ENCODE data around the gene FAP.

FAP gene

DNA sequence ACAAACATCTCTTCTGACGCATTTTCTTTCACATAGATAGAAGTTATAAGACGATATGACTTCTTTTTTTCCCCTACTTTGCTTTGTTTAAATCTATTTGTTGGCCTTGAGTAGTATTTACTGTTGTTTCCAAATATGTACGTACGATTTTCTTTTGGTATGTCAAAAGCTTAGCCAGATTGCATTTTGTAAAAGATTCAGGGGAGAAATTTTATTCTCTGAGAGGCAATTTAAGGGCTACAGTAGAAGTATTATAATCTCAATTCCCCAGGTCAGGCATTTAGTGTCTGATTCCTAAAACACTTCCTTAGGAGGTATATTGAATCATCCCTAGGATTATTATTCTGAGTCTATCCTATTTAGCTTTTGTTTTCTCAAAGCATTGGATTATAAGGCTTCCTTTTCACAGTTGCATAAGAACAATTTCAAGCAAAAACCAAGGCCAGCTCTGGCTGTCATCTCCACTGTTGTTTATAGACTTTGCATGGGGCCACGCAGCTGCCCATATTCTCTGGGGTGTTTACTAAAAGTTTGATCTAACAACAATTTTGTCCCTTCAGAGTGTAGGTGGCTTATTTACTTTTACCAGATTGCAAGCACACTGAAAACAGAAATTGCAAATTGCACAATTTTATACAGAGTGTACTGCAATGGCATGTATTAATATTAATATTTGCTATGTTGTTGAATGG lies 57.6 kb downstream of the FAP start:
- no peak for DNase-seq

GRCh38 chr2:162184821-162185450 lies 58.3 kb downstream of the FAP start:
- no peak for DNase-seq

GRCh38 chr2:162184359-162184758 lies 58.9 kb downstream of the FAP start:
- no peak for DNase-seq

- DNase-seq: no peak
Measured at GRCh38 chr2:162182395-162182794, 60.9 kb downstream of the FAP start.

- no peak for DNase-seq
Measured at GRCh38 chr2:162177301-162177700, 65.9 kb downstream of the FAP start.

DNA sequence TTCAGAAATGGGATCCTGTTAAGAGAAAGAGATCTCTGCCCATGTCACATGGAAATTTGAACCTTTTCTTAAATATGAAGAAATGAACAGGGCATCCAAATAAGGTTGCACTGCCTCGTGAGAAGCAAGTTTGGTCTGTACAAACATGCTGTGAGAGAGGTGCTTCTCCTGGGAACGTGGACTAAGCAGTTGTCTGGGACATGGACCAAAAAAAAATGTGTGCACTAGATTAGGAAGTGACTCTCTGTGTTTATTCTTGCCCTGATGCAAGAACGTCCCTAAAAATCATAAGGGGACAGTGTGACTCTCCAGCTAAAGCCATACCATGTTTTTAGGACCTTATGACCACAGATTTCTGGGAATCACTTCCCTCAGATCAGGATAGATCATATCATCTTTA lies 67.5 kb downstream of the FAP start:
- no peak for DNase-seq

DNA sequence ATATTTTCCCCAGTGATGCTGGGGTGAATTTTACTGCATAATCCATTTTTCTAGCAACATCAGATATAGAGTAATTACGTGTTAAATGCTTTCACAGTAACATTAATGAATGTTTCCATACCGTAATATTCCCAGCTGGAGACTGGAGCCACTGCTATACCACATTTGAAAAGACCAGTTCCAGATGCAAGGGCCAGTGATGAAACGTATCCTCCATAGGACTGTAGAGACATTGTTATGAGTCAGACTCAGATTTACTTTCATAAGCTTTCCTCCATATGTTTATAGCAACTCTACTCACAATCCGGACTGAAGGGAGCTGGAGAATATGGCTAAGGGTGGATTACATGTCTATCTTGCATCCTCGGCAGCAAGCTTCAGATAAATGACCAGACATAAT lies 68.5 kb downstream of the FAP start:
- DNase-seq: no peak

DNA sequence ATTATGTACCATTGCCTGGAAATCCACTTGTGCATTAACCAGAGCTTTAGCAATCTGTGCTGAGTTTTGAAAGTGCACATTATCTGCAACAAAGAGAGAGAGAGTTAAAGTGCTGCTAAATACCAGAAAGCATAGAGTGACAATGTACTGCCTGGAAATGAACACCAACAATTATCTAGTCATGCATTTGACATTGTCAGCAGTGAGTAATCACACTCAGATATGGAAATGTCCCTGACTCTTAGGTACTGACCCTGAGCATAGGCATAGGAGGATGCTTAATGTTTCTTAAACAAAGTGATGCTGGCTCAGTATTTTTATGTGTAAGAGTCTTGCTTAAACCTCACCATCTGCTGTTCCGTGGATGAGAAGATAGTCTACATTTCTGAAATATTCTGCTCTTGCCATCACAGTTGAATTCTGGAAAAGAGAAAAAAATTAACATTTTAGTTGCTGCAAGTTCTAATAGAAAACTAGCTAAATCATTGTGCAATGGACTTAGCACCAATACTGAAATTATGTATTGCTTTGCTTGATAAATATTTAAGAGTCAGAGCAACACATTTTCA lies 70.4 kb downstream of the FAP start:
- DNase-seq: no peak

DNA sequence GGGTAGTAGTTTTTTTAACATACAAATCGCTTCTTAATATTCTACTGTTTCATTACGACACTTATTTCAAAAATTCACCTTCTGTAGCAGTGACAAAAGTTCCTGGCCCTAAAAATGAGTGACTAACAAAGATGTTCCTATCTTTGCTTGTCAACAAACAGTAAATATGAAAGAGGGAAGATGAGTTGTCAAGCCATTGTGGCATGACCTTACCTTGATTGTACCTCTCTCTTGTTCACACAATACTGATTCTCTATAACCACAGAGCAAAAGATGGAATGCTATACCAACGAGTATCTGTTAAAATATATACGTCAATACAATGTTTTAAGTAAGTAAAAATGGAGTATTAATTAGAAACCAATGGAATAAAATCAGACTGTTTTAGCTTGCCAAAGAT lies 76.5 kb downstream of the FAP start:
- DNase-seq: no peak

- no peak for DNase-seq
Measured at GRCh38 chr2:162166174-162166573, 77.1 kb downstream of the FAP start.

GRCh38 chr2:162164802-162165201 lies 78.4 kb downstream of the FAP start:
- no peak for DNase-seq

GRCh38 chr2:162159446-162159845 lies 83.8 kb downstream of the FAP start:
- no peak for DNase-seq

DNA sequence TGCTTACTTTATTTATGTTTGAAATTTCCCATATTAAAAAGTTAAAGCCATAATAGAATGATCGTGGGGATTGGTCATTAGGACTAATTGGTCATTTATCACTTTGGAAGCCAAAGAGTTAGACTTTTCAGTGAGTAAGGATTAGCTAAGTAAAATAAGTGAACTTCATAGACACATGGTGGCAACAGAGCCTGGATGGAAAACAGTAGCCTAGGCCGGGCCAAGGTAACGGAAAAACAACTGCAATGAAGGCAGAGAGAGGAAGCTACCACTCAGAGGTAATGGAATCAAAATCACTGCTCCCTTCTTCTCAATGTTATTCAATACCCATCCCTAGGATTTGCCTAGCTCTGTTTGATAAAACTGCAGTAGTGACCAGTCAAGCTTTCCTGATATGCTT lies 87.1 kb downstream of the FAP start:
- peak; percentile 7 for DNase-seq

GRCh38 chr2:162155093-162155492 lies 88.2 kb downstream of the FAP start:
- DNase-seq: no peak

- DNase-seq: peak; percentile 86
Measured at GRCh38 chr2:162153608-162154224, 89.5 kb downstream of the FAP start.

GRCh38 chr2:162152147-162152546 lies 91.1 kb downstream of the FAP start, which contains the start of gene GCG:
GCG (minus strand) TSS chr2:162152247; CDS start chr2:162149178, 3,069 bp downstream.
- DNase-seq: no peak

DNA sequence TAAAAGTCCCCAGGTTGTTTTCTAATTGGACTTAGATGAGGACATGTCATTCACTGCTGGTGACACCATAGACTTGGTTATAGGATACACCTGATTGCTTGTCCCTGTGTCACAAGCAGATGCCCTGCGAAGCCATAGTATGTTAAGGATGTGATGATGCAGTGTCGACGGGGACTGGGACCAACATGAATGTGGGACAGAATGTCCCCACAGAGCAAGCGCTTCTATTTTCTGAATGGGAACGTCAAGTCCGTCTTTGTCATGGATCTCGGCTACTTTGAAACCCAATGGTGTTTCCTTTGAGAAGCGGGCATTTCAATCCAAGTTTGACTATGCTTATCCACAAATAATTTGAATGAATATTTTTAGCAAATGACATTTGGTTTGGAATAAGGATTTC lies 93.3 kb downstream of the FAP start:
- no peak for DNase-seq

DNA sequence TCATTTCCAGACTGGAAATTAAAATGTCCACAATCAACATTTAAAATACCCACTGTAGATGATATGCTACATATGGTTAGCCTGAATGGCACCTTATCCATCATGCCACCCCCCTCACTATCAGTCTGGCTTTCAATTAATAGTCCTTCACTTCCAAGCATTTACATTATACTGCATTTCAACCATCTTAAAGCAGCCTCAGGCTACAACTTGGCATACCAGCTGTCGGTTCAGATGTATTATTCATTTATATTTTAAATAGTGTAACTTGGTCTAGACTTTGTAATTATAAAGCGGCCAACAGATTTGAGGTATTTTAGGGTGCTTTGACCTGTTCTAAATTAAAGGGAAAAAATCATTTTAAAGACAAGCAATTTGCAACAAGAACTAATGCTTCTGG lies 93.8 kb downstream of the FAP start:
- no peak for DNase-seq

GRCh38 chr2:162148956-162149355 lies 94.3 kb downstream of the FAP start:
- DNase-seq: peak; percentile 33

GRCh38 chr2:162143969-162144368 lies 99.3 kb downstream of the FAP start:
- DNase-seq: peak; percentile 8

GRCh38 chr2:162138310-162138709 lies 104.9 kb downstream of the FAP start:
- DNase-seq: no peak

DNA sequence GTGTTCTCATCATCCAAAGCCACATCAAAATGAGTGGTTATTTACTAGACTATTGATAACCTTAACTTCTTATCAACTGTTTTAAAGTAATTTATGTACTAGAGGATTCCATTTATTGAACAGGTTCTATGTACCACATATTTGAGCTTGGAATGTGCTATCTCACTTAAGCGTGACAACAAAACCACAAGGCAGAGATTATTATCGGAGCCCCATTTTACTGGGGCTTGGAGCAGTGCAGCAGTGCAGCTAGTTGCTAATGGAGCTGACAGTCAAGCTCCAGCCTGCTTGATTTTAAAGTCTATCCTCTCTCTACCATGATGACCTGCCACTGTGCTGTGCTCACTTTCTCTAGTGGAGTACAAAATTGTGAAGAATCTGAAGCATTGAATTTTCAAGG lies 115.8 kb downstream of the FAP start:
- no peak for DNase-seq

DNA sequence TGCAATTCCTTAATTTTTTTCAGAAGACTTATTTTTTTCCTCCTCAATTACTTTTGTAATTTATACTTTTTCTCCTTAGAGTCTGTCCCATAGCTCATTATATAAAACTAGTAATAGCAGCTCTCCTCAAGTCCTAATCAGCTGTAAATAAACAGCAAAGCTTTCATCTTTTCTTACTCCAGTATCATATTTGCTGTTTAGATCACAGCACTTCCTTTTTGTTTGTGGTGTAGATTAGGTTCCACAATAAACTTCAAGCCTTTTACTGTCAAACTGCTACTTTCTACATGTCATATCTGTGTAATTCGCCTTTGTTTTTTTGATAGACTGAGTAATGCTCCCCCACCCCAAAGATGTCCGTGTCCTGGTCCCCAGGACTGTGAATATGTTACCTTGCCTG lies 116.7 kb downstream of the FAP start:
- no peak for DNase-seq

DNA sequence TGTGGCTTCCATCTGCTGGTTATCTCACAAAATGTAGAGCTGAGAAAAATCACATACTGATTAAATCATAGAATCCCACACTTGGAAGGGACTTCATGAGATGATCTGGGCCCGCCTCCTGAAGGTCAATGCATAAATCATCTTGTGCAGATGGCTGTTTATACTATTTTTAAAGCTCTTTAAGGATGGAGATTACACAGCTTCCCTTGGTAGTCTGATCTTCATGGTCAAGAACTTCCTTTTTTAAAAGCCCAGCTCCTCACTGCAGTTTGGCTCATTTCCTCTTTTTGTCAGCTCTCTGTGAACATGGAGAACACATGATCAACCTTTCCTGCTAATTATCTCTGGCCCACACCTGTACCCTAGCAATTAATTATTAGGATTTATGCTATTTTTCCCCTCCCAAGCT lies 117.1 kb downstream of the FAP start:
- DNase-seq: peak; percentile 25

All from NCI-H82 (cell line).